HG02798 (cell line): ENCODE data around the gene HTR1B.

Experiments used
- ATAC-seq: cut with Tn5 transposase; IDR thresholded peaks from one replicate; pipeline ENCODE4 v1.9.1; 2021; ENCODE audit warnings: mild to moderate bottlenecking; ENCODE audit not compliant: unreplicated experiment, poor library complexity

The HTR1B gene, protein sequence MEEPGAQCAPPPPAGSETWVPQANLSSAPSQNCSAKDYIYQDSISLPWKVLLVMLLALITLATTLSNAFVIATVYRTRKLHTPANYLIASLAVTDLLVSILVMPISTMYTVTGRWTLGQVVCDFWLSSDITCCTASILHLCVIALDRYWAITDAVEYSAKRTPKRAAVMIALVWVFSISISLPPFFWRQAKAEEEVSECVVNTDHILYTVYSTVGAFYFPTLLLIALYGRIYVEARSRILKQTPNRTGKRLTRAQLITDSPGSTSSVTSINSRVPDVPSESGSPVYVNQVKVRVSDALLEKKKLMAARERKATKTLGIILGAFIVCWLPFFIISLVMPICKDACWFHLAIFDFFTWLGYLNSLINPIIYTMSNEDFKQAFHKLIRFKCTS

DNA sequence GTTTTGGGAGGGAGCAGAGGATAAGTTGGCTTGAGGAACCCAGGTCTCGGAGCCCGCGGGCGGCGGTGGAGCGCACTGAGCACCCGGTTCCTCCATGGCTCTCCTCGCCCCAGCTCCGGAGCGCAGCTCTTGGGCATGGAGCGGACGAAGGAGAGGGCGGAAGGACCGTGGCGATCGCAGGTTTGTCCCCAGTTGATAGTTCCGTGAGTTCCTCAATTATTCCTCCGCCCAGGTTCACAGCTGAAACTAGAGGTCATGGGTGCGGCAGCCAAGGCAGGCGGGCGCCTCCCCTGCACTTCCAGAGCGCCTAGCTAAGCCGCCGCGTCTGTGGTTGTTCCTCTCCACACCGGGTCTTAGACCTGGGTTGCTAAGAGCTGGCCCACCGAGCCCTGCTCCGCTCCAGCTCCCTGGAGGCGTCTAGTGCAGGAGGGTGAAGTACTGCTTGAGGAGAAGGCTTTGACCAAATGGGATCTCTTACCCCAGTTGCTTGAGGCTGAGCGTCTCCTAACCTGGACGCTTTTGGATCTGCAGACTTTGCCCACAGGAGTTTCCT lies at the start of gene HTR1B:
Gene HTR1B (minus strand): TSS at position 184 of the 553 bp plus-strand sequence. CDS start 88 bp downstream, at position 96.
- ATAC-seq, result no peak

DNA sequence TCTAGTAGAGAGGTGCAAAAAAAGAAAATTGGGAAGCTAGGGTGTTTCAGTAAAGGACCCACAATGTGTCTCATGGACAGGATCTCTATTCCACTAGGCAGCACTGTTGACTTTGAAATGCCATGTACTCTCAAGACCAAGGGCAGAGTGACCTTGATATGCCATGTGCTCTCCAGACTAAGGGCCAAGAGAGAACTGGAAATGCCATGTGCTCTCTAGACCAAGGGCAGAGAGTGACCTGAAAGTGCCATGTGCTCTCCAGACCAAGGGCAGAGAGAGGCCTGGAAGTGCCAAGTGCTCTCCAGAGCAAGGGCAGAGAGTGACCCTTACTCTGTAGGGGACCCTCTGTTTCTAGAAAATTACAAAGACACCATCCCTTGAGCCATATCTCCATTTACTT lies 49.3 kb upstream of the HTR1B start:
- ATAC-seq, result no peak

DNA sequence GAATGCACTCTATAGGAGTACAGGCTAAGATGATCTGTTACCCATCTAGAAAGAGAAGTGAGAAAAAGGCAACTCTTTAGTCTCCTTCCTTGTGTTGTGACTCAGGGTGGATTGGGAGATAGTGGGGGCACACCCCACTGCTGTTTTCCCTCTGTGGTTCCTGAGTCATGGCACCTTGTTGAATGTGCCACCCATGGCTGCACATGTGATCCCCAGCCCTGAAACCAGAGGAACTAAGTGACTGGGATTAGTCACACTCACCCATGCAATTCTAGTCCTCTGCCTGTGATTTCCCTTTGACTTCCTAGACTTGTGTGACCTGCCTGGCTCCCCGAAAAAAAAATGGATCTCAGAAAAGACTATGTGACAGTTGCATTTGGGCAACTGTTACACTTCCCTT lies 48.6 kb upstream of the HTR1B start:
- no peak for ATAC-seq

DNA sequence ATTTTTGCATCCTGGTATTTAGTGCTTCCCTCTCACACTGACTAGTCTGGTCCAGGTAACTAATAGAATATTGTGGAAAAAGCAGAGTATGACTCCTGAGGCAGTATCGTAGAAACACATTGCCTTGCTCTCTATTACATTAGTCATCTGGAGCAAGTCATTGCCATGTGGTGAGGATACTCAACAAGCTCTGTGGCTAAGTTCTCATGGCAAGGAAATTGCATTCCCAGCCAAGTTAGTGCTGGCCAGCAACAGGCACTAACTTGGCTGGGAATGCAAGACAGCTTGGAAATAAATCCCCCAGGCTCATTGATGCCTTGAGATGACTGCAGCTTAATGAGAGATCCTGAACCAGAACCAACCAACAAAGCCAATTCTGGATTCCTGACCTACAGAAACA lies 39.7 kb upstream of the HTR1B start:
- no peak for ATAC-seq

DNA sequence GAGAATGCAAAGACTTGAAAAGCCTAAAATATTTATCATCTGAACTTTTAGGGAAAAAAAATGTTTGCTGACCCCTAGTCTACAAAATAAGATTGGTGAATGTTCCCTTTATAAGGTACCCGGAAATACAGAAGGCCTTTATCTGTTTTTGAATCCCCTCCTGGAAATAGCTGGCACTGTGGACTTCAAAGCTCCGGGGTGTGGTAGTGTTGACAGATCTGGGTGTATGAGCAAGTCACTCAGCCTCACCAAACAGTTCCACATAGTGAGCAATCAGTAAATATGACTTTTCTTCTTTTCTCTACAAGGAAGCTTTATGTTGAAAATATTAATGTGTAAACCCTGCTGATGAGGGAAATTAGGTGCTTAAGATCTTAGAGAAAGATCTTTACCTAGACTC lies 29.2 kb upstream of the HTR1B start:
- no peak for ATAC-seq

DNA sequence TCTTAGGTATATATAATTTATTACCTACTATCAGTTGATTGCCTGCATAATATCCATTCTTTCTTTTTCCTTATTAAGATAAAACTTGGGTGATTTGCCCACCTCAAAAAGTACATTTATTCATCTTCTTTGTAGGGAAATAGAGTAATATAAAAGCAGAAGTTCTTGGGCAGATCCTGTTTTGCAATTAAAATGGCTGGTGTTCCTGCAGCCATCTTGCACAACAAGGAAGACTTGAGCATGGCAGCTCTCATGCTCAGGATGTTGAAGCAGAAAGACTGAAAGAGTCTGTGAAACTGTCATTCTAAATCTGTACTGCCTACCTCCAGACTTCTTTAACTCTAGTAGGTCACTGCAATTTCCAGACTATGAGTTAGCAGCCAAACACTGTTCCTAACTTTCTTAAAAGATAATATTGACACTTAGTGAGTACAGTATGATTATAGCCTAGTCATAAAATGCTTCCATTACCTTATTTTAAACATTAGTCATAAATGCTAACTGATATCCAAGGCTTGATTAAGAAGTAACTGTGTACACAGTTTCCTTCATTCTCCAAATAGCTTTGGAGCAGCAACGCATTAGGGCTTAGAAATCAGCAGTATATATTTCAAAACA lies 24.6 kb upstream of the HTR1B start:
- no peak for ATAC-seq

DNA sequence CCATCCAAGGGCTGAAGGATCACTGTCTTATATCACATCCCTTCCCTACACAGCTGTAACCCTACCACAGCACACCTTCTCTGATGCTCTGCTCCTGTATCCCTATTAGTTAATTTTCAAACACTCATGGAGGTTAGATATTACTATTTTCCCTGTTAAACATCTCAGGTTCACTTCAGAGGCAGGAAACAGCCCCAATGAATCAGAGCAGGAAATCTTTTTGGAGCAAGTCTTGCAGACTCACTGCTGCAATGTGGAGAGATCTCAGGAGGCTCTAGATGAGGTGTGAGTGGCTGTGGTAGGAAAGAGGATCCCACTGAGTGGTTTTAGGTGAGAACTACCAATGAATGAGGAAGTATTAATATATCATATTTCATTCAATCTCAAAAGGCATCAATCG lies 19.7 kb upstream of the HTR1B start:
- no peak for ATAC-seq

DNA sequence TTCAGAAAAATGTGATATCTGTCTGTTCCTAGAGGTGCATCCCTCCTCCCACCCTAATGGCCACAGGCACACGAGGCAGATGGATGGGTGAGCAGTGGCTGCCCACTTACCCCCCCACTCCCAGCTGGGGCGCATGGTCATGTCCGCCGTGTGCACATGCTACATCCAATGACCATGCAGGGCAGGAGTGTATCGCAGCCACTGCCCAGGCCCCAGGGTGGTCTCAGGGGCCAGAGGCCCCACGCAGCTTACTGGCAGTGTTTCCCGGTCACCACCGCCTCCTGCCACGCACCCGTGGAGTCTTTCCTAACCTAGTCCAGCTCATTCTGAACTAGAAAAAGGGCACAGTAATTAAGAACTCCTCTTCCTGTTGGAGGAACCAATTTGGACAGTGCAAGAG lies 11.7 kb upstream of the HTR1B start:
- no peak for ATAC-seq

DNA sequence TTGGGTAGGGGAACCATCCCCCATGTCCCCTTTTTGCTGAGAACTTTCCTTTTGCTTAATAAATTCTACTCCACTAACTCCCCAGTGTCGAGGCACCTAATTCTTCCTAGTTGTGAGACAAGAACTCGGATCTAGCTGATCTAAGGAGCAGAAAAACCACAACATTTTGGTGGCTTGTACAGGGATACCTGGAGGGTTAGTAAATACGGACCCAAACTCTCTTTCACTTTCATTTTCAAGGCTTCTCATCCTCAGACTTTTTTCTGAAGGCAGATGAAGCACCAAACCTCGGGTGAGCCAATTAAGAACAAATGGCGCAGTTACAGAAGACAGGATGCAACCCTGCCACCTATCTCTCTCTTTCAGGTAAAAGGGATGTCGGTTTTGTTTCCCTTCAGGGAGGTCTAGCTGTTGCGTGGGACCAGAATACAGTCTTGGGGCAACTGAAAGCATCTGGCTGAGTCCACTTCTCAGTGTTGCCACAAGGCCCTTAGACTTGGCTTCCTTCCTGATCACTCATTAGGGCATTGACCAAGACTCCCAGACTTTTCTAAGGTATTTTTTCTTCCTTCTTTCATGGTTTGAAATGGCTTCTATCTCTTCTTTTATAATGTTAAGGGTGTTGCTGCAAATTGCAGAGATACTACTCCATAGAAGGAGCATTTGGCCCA lies 11.1 kb upstream of the HTR1B start:
- peak; percentile 58 for ATAC-seq

DNA sequence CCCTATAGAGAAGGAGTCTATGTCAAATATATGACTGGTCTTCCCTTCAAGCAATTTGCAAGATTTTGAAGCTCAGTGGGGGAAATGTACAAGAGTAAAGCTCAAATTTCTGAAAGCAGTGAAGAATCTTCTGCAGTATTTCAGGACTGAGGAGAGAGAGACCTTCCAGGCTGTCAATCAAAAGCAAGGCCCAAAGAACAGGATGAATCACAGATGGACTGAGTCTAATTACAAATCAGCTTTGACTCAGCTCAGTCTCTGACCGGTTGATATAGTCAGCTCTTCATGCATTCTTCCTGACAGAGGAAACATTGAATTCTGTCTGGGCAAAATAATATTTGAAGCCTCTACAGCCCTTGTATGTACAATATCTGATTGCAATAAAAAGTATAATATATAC lies 7.7 kb upstream of the HTR1B start:
- ATAC-seq, result no peak

DNA sequence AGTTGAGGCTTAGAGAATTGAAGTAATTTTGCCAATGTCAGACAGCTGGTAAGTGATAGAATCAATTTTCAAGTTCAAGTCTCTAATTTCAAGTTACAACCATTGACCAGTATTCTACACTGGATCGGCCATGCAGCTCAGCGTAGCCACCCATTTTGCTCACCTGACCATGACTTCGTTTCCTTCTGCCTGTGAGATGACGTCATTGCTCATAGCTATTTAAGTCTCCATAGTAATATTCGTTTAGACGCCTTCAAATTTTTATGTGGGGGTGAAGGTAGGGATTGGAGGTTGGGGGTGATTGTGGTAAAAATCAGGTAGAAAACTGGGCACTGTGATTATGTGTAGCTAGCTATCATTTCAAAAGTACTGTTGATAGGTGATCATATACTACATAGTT lies 5.6 kb upstream of the HTR1B start:
- ATAC-seq, result no peak

DNA sequence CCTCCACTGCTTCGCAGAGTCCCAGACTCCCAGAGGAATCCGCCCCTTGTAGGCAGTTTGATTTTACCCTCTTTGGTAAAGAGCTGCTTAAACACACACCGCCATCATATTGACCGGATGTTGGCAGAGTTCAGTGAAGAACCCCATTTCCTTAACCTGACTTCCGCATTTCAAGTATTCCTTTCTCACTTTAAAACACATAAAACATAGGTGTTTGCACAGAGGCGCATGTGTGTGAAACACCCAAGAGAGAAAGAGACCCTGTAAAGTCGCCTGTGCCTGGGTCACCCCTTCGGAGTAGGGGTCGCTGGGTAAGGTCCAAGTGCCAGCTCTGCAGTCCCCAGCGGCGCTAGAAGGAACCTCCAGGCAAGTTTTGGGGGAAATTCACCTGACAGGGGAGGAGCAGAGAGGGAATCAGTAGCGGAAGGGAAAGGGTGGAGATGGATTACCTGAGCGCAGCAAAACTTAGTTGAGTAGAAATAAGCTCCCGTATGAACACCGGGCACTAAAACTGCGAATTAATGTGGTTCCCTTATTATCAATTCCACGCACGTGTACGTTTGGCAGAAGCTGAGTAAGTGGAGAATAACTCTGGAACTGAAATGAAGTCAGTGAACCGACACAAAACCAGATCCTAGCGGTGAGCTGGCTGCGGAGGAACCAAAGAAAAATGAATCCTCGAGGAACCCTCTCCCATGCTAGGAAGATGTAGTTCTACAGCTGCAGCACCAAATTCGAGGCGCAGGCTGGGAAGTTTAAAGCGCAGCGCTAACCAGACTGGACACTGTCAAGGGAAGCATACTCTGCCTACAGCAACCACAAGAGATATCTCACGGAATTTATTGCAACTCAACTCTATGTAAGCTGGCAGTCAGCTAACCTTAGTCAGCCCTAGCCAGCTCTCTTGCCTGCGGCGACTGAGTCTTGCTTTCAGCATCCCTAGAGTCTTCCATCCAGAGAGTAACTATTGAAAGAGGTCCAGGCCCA lies 3.5 kb upstream of the HTR1B start:
- peak; percentile 82 for ATAC-seq

DNA sequence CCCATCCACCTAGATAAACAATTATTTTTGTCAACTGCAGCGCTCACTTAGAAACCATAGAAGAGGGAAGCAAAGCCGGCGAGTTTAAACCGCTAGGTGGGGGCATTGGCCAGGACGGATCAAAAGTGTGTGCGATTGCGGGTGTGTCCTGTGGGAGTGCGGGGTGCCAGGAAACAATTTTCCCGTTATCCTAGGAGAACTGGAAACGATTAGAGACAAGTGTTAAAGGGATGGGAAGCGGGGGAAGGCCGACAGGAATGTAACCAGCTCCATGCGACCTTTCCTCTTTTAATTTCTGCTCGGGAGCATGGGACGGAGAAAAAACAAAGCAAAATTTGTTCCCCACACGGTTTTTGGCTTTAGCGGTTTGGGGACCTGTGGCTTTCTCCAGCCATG lies 2.8 kb upstream of the HTR1B start:
- peak; percentile 90 for ATAC-seq

DNA sequence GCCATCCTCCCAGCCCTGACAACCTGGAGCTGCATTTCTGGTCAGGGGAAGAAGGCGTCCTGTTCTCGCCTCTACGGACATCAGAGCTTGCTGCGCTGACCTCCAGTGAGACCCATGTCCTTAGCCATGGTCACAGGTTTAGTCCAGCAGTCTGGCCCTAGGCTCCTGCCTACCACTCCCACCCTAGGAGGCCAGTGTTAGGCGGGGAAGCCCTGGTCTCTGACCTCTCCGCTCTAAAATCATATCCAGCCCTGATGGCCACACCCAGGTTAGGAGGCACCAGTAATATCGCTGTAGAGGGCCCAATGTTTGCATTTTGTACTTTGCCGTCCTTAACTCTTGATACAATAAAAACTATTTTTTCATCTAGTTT lies 1.2 kb upstream of the HTR1B start:
- no peak for ATAC-seq

DNA sequence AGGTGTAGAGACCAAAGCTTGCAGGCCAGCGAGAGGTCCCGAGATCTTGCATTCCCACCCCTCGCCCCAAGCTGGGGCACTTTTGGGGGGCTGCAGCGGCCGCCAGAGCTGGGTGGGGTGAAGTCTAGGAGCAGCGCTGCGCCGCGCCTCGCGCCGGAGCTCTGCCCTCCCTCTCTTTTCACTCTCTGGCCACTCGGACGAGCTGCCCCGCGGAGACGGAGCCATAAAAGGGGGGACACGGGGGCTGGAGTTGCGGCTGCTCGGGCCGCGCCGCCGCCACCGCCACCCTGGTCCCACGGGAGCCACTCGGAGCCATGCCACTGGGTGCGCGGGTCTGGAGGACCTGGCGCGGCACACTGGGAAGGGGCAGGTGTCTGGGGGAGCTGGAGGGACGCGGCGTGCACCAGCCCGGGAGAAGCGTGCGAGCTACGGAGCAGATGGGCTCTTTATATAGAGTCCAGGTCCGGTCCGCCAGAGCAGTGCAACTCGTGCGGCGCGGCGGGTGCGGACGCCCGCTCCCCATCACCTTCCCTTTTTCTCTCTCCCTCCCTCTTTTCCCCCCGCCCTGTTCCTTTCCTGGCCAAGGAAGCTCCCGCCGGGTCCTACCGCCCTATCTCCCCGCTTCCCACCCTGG lies 687 bp upstream of the HTR1B start:
- no peak for ATAC-seq

DNA sequence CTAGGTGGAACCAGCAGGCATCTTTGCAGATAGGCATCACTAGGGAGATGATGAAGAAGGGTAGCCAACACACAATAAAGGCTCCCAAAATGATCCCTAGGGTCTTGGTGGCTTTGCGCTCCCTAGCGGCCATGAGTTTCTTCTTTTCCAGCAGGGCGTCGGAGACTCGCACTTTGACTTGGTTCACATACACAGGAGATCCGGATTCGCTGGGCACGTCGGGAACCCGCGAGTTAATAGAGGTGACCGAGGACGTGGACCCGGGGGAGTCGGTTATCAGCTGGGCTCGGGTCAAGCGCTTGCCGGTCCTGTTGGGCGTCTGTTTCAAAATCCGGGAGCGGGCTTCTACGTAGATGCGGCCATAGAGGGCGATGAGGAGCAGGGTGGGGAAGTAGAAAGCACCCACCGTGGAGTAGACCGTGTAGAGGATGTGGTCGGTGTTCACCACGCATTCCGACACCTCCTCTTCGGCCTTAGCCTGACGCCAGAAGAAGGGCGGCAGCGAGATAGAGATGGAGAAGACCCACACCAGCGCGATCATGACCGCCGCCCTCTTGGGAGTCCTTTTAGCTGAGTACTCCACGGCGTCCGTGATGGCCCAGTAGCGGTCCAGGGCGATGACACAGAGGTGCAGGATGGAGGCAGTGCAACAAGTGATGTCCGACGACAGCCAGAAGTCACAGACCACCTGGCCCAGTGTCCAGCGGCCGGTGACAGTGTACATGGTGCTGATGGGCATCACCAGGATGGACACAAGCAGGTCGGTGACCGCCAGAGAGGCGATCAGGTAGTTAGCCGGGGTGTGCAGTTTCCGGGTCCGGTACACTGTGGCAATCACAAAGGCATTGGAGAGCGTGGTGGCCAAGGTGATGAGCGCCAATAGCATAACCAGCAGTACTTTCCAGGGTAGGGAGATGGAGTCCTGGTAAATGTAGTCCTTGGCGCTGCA lies 658 bp downstream of the HTR1B start:
- ATAC-seq, result no peak

DNA sequence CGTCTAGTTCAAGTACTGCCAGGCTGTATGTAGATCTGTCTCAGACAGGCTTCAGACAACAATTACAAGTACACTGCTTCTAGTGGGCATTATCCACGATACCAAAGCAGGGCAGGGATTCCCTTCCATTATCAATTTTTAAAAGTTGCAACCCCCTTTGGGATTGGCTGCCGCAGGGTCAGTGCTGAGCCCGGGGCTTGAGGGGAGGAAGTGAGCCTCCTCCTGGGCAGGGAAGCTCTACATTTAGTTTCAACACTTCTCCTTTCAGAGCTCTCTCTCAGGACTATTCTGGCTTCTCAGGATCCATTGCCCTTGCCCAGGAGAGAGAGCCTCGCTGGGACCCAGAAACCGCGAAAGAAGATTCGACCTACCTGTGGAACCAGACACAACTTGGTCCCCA lies 1.5 kb downstream of the HTR1B start:
- no peak for ATAC-seq

DNA sequence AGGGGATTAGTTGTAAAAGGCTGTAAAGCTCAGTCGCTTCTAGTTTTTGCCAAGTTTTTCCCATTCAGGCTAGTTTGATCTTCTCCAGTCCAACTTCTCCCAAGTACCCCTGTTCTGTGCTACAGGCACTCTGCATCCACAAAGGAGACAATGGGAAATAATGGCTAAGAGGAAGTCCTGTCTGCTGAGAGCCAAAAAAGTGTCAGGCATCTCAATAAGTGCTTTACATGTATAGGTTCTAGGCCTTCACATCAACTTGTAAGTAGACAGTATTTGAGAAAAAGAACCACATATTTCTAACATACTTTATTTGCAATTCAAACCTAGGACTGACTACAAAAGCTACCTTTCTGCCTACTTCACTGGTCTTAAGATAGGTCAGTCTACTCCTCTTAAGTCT lies 4.9 kb downstream of the HTR1B start:
- ATAC-seq, result no peak
